Glutamatergic neuron (in vitro differentiated cells): ENCODE data around the gene FBXO2. TPM values are rescaled to one million over a fixed set of nuclear protein-coding genes. Genes with fewer than 3 reads are reported as not detected.
A peak's percentile ranks its signal among the peaks of the same experiment; 100 is the strongest.

Experiments used
- DNase-seq: peaks from one replicate; pipeline ENCODE4 v3.0.0; 2022
- H3K27ac Mint-ChIP-seq: one replicate; pipeline ENCODE4 v1.8.0; 2020; ENCODE audit warnings: mild to moderate bottlenecking, mixed read lengths, inconsistent platforms; ENCODE audit not compliant: unreplicated experiment
- H3K27me3 Mint-ChIP-seq: one replicate; pipeline ENCODE4 v1.8.0; 2020; ENCODE audit warnings: mild to moderate bottlenecking, moderate library complexity, mixed read lengths, inconsistent platforms; ENCODE audit not compliant: unreplicated experiment
- H3K36me3 Mint-ChIP-seq: one replicate; pipeline ENCODE4 v1.8.0; 2020; ENCODE audit warnings: mild to moderate bottlenecking, mixed read lengths, inconsistent platforms; ENCODE audit not compliant: unreplicated experiment
- H3K4me1 Mint-ChIP-seq: one replicate; pipeline ENCODE4 v1.8.0; 2020; ENCODE audit warnings: mild to moderate bottlenecking, low read depth, mixed read lengths, inconsistent platforms; ENCODE audit not compliant: unreplicated experiment
- H3K4me3 Mint-ChIP-seq: one replicate; pipeline ENCODE4 v1.8.0; 2020; ENCODE audit warnings: mild to moderate bottlenecking, mixed read lengths, inconsistent platforms; ENCODE audit not compliant: unreplicated experiment
- H3K9me3 Mint-ChIP-seq: one replicate; pipeline ENCODE4 v1.8.0; 2020; ENCODE audit warnings: mild to moderate bottlenecking, moderate library complexity, mixed read lengths, inconsistent platforms; ENCODE audit not compliant: unreplicated experiment
- total RNA-seq: library from RNA; stranded (reverse); fragmentation: NEBNext Ultra II Directional; extraction: Animal tissue kit (Norgen Biotek cat#: 25700); gene quantifications from one replicate; pipeline ENCODE4 v1.2.1, GENCODE V29; 2021; ENCODE audit not compliant: unreplicated experiment
- TF ChIP-seq, protein P1 (sequence below): fragments of 200-600 bp; sonication (generic); IDR thresholded peaks from one replicate; pipeline ENCODE4 v1.5.0; 2021; ENCODE audit not compliant: partially characterized antibody, unreplicated experiment

FBXO2 gene
- total RNA-seq, 1 donor from 2014 or later = 22.2 TPM

DNA sequence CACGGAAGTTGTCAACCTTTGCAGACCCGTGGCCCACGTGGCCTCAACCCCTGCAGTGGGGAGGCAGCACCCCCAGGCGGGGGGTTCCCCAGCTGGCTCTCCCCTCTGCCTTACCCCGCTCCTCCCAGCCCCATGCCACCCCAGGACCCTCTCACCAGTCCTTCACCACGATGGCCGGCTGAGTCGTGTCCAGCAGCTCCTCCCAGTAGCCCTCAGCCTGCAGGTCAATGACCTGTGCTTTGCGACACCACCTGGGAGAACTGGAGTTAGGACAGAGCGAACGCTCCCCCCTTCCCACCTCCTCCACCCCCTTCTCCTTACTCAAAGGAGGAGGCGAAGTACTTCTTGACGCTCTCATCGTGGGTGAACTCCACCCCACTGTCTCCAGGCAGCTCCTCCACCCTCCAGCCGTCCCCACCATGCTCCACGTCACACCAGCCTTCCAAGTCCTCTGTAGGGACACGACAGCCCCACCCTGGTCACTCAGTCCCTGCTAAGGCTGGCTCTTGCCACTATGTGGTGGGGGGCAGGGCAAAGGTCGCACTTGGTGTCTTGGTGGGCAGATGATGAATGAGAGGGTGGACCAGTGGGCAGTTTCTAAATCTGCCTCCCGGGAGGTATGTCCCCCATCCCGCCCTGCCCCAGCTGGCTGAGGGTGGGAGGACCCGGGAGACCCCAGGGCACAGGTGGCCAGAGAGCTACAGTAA is 4.5 kb downstream of the FBXO2 start:
- TF ChIP-seq, protein P1, sequence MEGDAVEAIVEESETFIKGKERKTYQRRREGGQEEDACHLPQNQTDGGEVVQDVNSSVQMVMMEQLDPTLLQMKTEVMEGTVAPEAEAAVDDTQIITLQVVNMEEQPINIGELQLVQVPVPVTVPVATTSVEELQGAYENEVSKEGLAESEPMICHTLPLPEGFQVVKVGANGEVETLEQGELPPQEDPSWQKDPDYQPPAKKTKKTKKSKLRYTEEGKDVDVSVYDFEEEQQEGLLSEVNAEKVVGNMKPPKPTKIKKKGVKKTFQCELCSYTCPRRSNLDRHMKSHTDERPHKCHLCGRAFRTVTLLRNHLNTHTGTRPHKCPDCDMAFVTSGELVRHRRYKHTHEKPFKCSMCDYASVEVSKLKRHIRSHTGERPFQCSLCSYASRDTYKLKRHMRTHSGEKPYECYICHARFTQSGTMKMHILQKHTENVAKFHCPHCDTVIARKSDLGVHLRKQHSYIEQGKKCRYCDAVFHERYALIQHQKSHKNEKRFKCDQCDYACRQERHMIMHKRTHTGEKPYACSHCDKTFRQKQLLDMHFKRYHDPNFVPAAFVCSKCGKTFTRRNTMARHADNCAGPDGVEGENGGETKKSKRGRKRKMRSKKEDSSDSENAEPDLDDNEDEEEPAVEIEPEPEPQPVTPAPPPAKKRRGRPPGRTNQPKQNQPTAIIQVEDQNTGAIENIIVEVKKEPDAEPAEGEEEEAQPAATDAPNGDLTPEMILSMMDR = no peak
- Mint-ChIP-seq H3K4me3 (peak overlapping the region; percentile 25), H3K9me3 (peaks cover 7% of the 10 kb centered on the region), H3K27ac (no peak overlapping the region), H3K36me3 (no peaks in the 10 kb centered on the region), H3K4me1 (peaks cover 9% of the 10 kb centered on the region), H3K27me3 (peaks cover 8% of the 10 kb centered on the region)
- no peak for DNase-seq

DNA sequence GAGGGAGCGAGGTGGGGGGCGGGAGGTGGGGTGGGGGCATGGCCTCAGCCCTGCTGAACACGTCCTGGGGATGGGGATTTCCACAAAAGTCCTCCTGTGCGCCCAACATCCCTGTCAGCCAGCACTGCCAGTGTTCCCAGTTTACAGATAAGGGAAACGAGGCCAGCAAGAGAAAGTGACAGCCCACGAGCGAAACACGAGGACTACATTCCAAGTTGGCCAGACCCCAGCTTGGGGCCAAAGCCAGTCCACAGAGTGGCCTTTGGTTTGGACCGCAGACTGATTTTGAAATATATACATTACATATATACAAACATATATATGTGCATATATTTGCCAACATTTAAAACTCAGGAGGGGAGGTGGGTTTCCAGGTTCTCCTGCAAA is 5.0 kb downstream of the FBXO2 start:
- no peak for DNase-seq
- peaks cover 7% of the 10 kb centered on the region for H3K9me3 Mint-ChIP-seq
- H3K36me3 Mint-ChIP-seq = no peaks in the 10 kb centered on the region
- peaks cover 8% of the 10 kb centered on the region for H3K27me3 Mint-ChIP-seq
- TF ChIP-seq, protein P1 = no peak
- no peak overlapping the region for H3K4me3 Mint-ChIP-seq
- no peak overlapping the region for H3K27ac Mint-ChIP-seq
- H3K4me1 Mint-ChIP-seq = peaks cover 9% of the 10 kb centered on the region

DNA sequence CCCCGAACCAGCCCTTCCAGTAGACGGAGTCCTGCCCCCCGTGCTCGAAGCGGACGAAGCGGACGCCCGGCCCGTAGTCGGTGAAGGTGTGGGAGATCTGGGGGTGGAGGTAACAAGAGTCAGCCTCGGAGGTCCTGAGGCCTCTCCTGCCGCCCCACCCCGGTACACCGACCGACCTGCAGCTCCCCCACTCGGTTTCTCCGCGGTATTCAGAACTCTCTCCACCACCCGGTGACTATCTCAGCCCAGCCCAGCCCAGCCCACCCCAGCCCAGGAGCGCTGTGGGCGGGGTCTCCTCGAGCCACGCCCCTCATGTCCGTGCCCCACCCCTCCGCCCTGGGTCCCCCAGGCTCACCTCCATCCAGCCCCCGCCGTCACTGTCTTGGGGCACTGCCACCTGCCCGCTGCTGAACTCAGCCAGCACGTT is 5.5 kb downstream of the FBXO2 start:
- TF ChIP-seq, protein P1 = no peak
- peaks cover 8% of the 10 kb centered on the region for H3K27me3 Mint-ChIP-seq
- peaks cover 9% of the 10 kb centered on the region for H3K4me1 Mint-ChIP-seq
- no peak overlapping the region for H3K27ac Mint-ChIP-seq
- H3K4me3 Mint-ChIP-seq = no peak overlapping the region
- no peak for DNase-seq
- H3K9me3 Mint-ChIP-seq = peaks cover 9% of the 10 kb centered on the region
- no peaks in the 10 kb centered on the region for H3K36me3 Mint-ChIP-seq

DNA sequence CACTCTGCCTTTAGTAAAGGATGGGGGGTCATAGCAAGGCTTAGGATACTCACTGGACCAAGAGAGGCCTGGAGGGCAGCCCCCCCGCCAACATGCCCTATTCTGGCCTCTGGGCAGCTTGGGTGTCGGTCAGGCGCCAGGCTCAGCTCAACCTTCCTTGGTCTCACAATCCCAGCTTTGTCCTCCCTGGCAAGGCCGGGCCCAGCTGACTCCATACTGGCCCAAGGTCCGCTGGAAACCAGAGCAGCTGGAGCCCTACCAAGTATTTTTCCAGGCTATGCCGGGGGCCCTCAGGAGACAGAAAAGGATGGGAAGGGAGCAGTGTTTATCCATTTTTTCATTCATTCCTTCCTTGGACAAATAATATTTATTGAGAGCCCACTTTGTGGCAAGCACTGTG is 6.2 kb downstream of the FBXO2 start:
- peaks cover 9% of the 10 kb centered on the region for H3K9me3 Mint-ChIP-seq
- DNase-seq = no peak
- peaks cover 9% of the 10 kb centered on the region for H3K4me1 Mint-ChIP-seq
- no peak overlapping the region for H3K4me3 Mint-ChIP-seq
- peaks cover 8% of the 10 kb centered on the region for H3K27me3 Mint-ChIP-seq
- no peaks in the 10 kb centered on the region for H3K36me3 Mint-ChIP-seq
- no peak overlapping the region for H3K27ac Mint-ChIP-seq
- TF ChIP-seq, protein P1 = no peak

DNA sequence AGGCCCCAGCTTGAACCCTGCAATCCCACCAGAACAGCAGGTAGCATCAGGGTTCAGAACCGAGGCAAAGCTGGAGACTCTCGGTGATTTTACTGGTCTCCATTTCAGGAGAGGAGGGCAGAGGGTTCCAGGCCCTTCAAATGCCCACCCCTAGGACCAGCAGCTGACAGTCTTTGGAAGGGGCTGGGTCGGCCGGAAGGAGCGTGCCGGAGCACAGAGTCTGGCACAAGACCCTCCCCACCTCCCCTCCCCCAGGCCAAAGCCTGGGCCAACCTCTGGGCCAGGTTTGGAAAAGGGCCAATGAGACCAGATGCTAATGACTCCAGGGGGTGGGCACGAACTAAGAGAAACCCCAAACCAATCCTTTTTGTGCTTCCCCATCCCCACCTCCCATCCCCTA is 6.9 kb downstream of the FBXO2 start:
- H3K27me3 Mint-ChIP-seq = peaks cover 8% of the 10 kb centered on the region
- H3K4me3 Mint-ChIP-seq = no peak overlapping the region
- DNase-seq = no peak
- H3K4me1 Mint-ChIP-seq = peaks cover 7% of the 10 kb centered on the region
- no peaks in the 10 kb centered on the region for H3K36me3 Mint-ChIP-seq
- no peak overlapping the region for H3K27ac Mint-ChIP-seq
- TF ChIP-seq, protein P1 = no peak
- peaks cover 9% of the 10 kb centered on the region for H3K9me3 Mint-ChIP-seq
